CD4-positive, alpha-beta memory T cell (primary cell): Measurements from ENCODE around the gene BBS7. TPM values are rescaled to one million over a fixed set of nuclear protein-coding genes. Genes with fewer than 3 reads are reported as not detected.

ENCODE experiments used
- CTCF ChIA-PET: fragments of 350-600 bp; sonication (Branson Sonifier 250); formaldehyde crosslinking; loops from one replicate; lab custom pipeline; 2021; ENCODE audit warnings: inconsistent platforms; ENCODE audit not compliant: partially characterized antibody; lab: Charles Lee
- POLR2A ChIA-PET: fragments of 350-600 bp; sonication (Branson Sonifier 250); formaldehyde crosslinking; loops from one replicate; lab custom pipeline; 2021; ENCODE audit not compliant: partially characterized antibody; lab: Charles Lee
- DNase-seq, 5 donors: peaks; one replicate each; pipeline versions ENCODE4 v3.0.0 to v3.0.0-alpha.2; 2020 to 2022; ENCODE audit warnings: mixed read lengths in 1 of 5
- H3K27ac ChIP-seq: one replicate; pipeline ENCODE4 v1.7.0; 2013; ENCODE audit warnings: low read depth, low read length
- H3K27me3 ChIP-seq: 2 replicates; pipeline ENCODE4 v1.7.0; 2013; ENCODE audit warnings: mild to moderate bottlenecking, low read length, moderate library complexity; ENCODE audit not compliant: insufficient read depth
- H3K36me3 ChIP-seq: 2 replicates; pipeline ENCODE4 v1.7.0; 2013; ENCODE audit warnings: mild to moderate bottlenecking, low read length, moderate library complexity; ENCODE audit not compliant: insufficient read depth
- H3K4me1 ChIP-seq: 2 replicates; pipeline ENCODE4 v1.7.0; 2013; ENCODE audit warnings: mild to moderate bottlenecking, low read length, moderate library complexity; ENCODE audit not compliant: insufficient read depth
- H3K4me3 ChIP-seq, 2 donors: one replicate each; pipeline ENCODE4 v1.7.0; 2013; ENCODE audit warnings: low read length in 2 of 2, mild to moderate bottlenecking in 1 of 2
- H3K9me3 ChIP-seq, 2 donors: one replicate each; pipeline ENCODE4 v1.7.0; 2013; ENCODE audit warnings: low read length in 2 of 2, control low read depth in 1 of 2; ENCODE audit not compliant: control insufficient read depth in 1 of 2
- H3K27ac Mint-ChIP-seq, 7 donors: one replicate each; pipeline ENCODE4 v1.8.0; 2020 to 2021; ENCODE audit warnings: mixed read lengths in 7 of 7, mild to moderate bottlenecking in 6 of 7, inconsistent platforms in 3 of 7, moderate library complexity in 3 of 7
- H3K27me3 Mint-ChIP-seq, 2 donors: one replicate each; pipeline ENCODE4 v1.8.0; 2020 to 2021; ENCODE audit warnings: mixed read lengths in 2 of 2
- H3K36me3 Mint-ChIP-seq, 2 donors: one replicate each; pipeline ENCODE4 v1.8.0; 2020 to 2021; ENCODE audit warnings: mixed read lengths in 2 of 2, inconsistent platforms in 1 of 2, mild to moderate bottlenecking in 1 of 2
- H3K4me1 Mint-ChIP-seq, 4 donors: one replicate each; pipeline ENCODE4 v1.8.0; 2020 to 2021; ENCODE audit warnings: mixed read lengths in 4 of 4, mild to moderate bottlenecking in 1 of 4
- H3K4me3 Mint-ChIP-seq, 8 donors: one replicate each; pipeline ENCODE4 v1.8.0; 2020 to 2021; ENCODE audit warnings: mixed read lengths in 8 of 8, mild to moderate bottlenecking in 7 of 8, moderate library complexity in 6 of 8, inconsistent platforms in 3 of 8
- H3K9me3 Mint-ChIP-seq, 8 donors: one replicate each; pipeline ENCODE4 v1.8.0; 2020 to 2021; ENCODE audit warnings: mixed read lengths in 8 of 8, mild to moderate bottlenecking in 5 of 8, inconsistent platforms in 3 of 8, moderate library complexity in 1 of 8
- intact Hi-C: fragments of 100-400 bp; cut with micrococcal nuclease; formaldehyde crosslinking; loops from one replicate; pipeline ENCODE4 v1.15.1; 2023
- polyA plus RNA-seq, 2 donors: library from polyadenylated mRNA; unstranded; fragments of 300-500 nt; fragmentation: Illumina TruSeq; gene quantifications; one replicate each; pipeline ENCODE4 v1.2.3, GENCODE V29; 2021
- total RNA-seq, 2 experiments: library from RNA; stranded (reverse); gene quantifications; one replicate each; pipeline ENCODE4 v1.2.3, GENCODE V29; 2021

BBS7 gene
- total and polyA plus RNA-seq, 4 experiments from 2014 or later: 5.8 to 10.1 (median 9.2) TPM

- intact Hi-C loops: no loop called here
- Mint-ChIP-seq H3K4me3 (no peak overlapping the region), H3K27me3 (peaks cover 31 to 35% of the 10 kb centered on the region in 2 donors), H3K9me3 (peaks cover 0 to 16% (median 9%) of the 10 kb centered on the region in 8 donors), H3K4me1 (no peaks in the 10 kb centered on the region), H3K36me3 (peaks cover 0 to 1% of the 10 kb centered on the region in 2 donors), H3K27ac (no peak overlapping the region)
- no peak for DNase-seq
- ChIA-PET CTCF (no interaction called here), POLR2A (no interaction called here)
- H3K36me3 ChIP-seq: no peaks in the 10 kb centered on the region
- no peaks in the 10 kb centered on the region for H3K27me3 ChIP-seq
- H3K4me1 ChIP-seq: no peaks in the 10 kb centered on the region
- no peak overlapping the region for H3K4me3 ChIP-seq
- no peaks in the 10 kb centered on the region for H3K9me3 ChIP-seq
- no peak overlapping the region for H3K27ac ChIP-seq
Observed at GRCh38 chr4:121784401-121784800, 85.9 kb downstream of the BBS7 start.

- no peaks in the 10 kb centered on the region for H3K4me1 ChIP-seq
- H3K27ac ChIP-seq: no peak overlapping the region
- Mint-ChIP-seq H3K9me3 (peaks cover 0 to 13% (median 9%) of the 10 kb centered on the region in 8 donors), H3K4me3 (no peak overlapping the region), H3K27ac (no peak overlapping the region), H3K36me3 (peaks cover 0 to 1% of the 10 kb centered on the region in 2 donors), H3K4me1 (no peaks in the 10 kb centered on the region), H3K27me3 (peaks cover 29% of the 10 kb centered on the region in 2 donors)
- no peaks in the 10 kb centered on the region for H3K27me3 ChIP-seq
- no peak for DNase-seq
- no peaks in the 10 kb centered on the region for H3K9me3 ChIP-seq
- POLR2A ChIA-PET: no interaction called here
- CTCF ChIA-PET: no interaction called here
- no peak overlapping the region for H3K4me3 ChIP-seq
- intact Hi-C loops: no loop called here
- H3K36me3 ChIP-seq: no peaks in the 10 kb centered on the region
Observed at GRCh38 chr4:121783210-121783609, 87.1 kb downstream of the BBS7 start.

DNA sequence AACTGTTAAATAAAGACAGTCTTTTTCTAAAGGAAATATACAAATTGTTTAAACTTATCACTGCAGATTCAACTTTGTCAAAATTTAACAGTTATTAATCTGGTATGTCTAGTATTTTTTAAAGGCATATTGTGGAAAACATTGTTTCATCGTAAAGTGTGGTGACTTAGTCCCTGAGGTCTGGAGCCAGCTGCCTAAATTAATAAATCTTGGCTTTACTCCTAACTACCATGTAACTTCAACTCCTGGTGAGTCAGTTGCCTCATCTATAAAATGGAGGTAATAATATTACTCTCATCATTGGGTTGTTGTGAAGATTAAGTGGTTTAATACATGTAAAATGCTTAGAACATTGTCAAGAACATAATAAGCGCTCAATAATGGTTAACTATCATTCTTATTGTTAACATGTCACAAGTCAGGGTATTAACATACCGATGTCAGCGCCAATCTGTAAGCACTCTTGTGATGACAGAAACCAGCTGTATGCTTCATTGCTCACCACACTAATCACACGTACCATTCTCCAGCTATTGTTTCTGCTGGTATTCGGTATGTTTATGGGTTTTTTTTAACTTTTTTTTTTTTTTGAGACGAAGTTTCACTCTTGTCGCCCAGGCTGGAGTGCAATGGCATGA lies 91.2 kb downstream of the BBS7 start:
- no peaks in the 10 kb centered on the region for H3K36me3 Mint-ChIP-seq
- H3K4me3 Mint-ChIP-seq: no peak overlapping the region
- Histone ChIP-seq H3K27me3 (no peaks in the 10 kb centered on the region), H3K27ac (no peak overlapping the region), H3K9me3 (no peaks in the 10 kb centered on the region), H3K4me3 (no peak overlapping the region), H3K4me1 (no peaks in the 10 kb centered on the region), H3K36me3 (no peaks in the 10 kb centered on the region)
- H3K9me3 Mint-ChIP-seq: peaks cover 0 to 4% (median under 1%) of the 10 kb centered on the region in 8 donors
- H3K27ac Mint-ChIP-seq: no peak overlapping the region
- ChIA-PET POLR2A (no interaction called here), CTCF (no interaction called here)
- no peaks in the 10 kb centered on the region for H3K4me1 Mint-ChIP-seq
- intact Hi-C loops: no loop called here
- DNase-seq: no peak
- peaks cover 16 to 18% of the 10 kb centered on the region in 2 donors for H3K27me3 Mint-ChIP-seq

- Histone ChIP-seq H3K4me3 (no peak overlapping the region), H3K27ac (no peak overlapping the region), H3K36me3 (no peaks in the 10 kb centered on the region), H3K9me3 (no peaks in the 10 kb centered on the region), H3K4me1 (no peaks in the 10 kb centered on the region), H3K27me3 (no peaks in the 10 kb centered on the region)
- intact Hi-C loops: no loop called here
- POLR2A ChIA-PET: no interaction called here
- Mint-ChIP-seq H3K27me3 (peaks cover 14 to 15% of the 10 kb centered on the region in 2 donors), H3K27ac (no peak overlapping the region), H3K9me3 (no peaks in the 10 kb centered on the region), H3K4me3 (no peak overlapping the region), H3K36me3 (no peaks in the 10 kb centered on the region), H3K4me1 (no peaks in the 10 kb centered on the region)
- DNase-seq: no peak
- CTCF ChIA-PET: no interaction called here
Observed at GRCh38 chr4:121777625-121778024, 92.6 kb downstream of the BBS7 start.

- H3K36me3 Mint-ChIP-seq: no peaks in the 10 kb centered on the region
- H3K4me1 ChIP-seq: no peaks in the 10 kb centered on the region
- CTCF ChIA-PET: no interaction called here
- no peaks in the 10 kb centered on the region for H3K36me3 ChIP-seq
- no peaks in the 10 kb centered on the region for H3K27me3 ChIP-seq
- no peak overlapping the region for H3K4me3 Mint-ChIP-seq
- H3K27ac Mint-ChIP-seq: no peak overlapping the region
- POLR2A ChIA-PET: no interaction called here
- H3K4me3 ChIP-seq: no peak overlapping the region
- no peak for DNase-seq
- no peaks in the 10 kb centered on the region for H3K9me3 ChIP-seq
- peaks cover 14 to 15% of the 10 kb centered on the region in 2 donors for H3K27me3 Mint-ChIP-seq
- intact Hi-C loops: no loop called here
- H3K27ac ChIP-seq: no peak overlapping the region
- H3K9me3 Mint-ChIP-seq: no peaks in the 10 kb centered on the region
- no peaks in the 10 kb centered on the region for H3K4me1 Mint-ChIP-seq
Observed at GRCh38 chr4:121776610-121777401, 93.5 kb downstream of the BBS7 start.

Other genes with a start within 250 kb of the BBS7 start
- 10 to 100 TPM; 70.7 to 77.0 TPM for gene ANXA5, start 173.5 kb downstream of the BBS7 start, total RNA-seq
- gene ANXA5, start 173.5 kb downstream of the BBS7 start, polyA plus RNA-seq: 100 to 1,000 TPM; 202 to 316 TPM
- gene SMIM43, start 105.3 kb downstream of the BBS7 start, total RNA-seq: not detected
- gene SMIM43, start 105.3 kb downstream of the BBS7 start, polyA plus RNA-seq: not detected
- 10 to 100 TPM; 43.0 to 45.4 TPM for gene EXOSC9, start 69.2 kb downstream of the BBS7 start, total RNA-seq
- 10 to 100 TPM; 40.6 to 45.1 TPM for gene EXOSC9, start 69.2 kb downstream of the BBS7 start, polyA plus RNA-seq
- 1 to 10 TPM; 1.2 to 1.4 TPM for gene CCNA2, start 46.6 kb downstream of the BBS7 start, total RNA-seq
- gene CCNA2, start 46.6 kb downstream of the BBS7 start, polyA plus RNA-seq: under 1 TPM in 1 of 2 donors, not detected in 1; 0.34 TPM
- not detected for gene TRPC3, start 81.6 kb upstream of the BBS7 start, total RNA-seq
- not detected for gene TRPC3, start 81.6 kb upstream of the BBS7 start, polyA plus RNA-seq